Measurements from ENCODE around the gene ZCCHC17.
"Not testable (repeated sequence)": the region's sequence is repeated elsewhere in the genome, so short reads cannot be mapped to it uniquely, and the experiment has no call there.

ZCCHC17 gene

GRCh38 chr1:31296486-31297276, at the start of gene ZCCHC17, which contains the start of gene SNRNP40:
TSS of gene ZCCHC17 (plus strand) at chr1:31297032. CDS start at chr1:31310099, 13,067 bp downstream.
TSS of gene SNRNP40 (minus strand) at chr1:31296788. CDS start at chr1:31296751, 37 bp downstream.
- peak; percentile 99 for DNase-seq

- DNase-seq = no peak
Measured at GRCh38 chr1:31248276-31248675, 48.6 kb upstream of the ZCCHC17 start.

GRCh38 chr1:31249854-31250253, 47.0 kb upstream of the ZCCHC17 start:
- DNase-seq = no peak

- DNase-seq = no peak
Measured at GRCh38 chr1:31257213-31257612, 39.6 kb upstream of the ZCCHC17 start.

GRCh38 chr1:31258581-31258980, 38.3 kb upstream of the ZCCHC17 start:
- DNase-seq = no peak

GRCh38 chr1:31259746-31260145, 37.1 kb upstream of the ZCCHC17 start:
- no peak for DNase-seq

- DNase-seq = no peak
Measured at GRCh38 chr1:31261916-31262315, 34.9 kb upstream of the ZCCHC17 start.

- not testable (repeated sequence) for DNase-seq
Measured at GRCh38 chr1:31262393-31262792, 34.4 kb upstream of the ZCCHC17 start.

- DNase-seq = no peak
Measured at GRCh38 chr1:31263408-31263807, 33.4 kb upstream of the ZCCHC17 start.

- no peak for DNase-seq
Measured at GRCh38 chr1:31264790-31265386, 31.9 kb upstream of the ZCCHC17 start.

- no peak for DNase-seq
Measured at GRCh38 chr1:31266547-31266946, 30.3 kb upstream of the ZCCHC17 start.

GRCh38 chr1:31272369-31272768, 24.5 kb upstream of the ZCCHC17 start:
- DNase-seq = no peak

GRCh38 chr1:31273619-31274018, 23.2 kb upstream of the ZCCHC17 start:
- no peak for DNase-seq

- not testable (repeated sequence) for DNase-seq
Measured at GRCh38 chr1:31282426-31282825, 14.4 kb upstream of the ZCCHC17 start.

- not testable (repeated sequence) for DNase-seq
Measured at GRCh38 chr1:31287791-31288190, 9.0 kb upstream of the ZCCHC17 start.

GRCh38 chr1:31289021-31289420, 7.8 kb upstream of the ZCCHC17 start:
- DNase-seq = no peak

- no peak for DNase-seq
Measured at GRCh38 chr1:31295874-31296485, 852 bp upstream of the ZCCHC17 start.

- no peak for DNase-seq
Measured at GRCh38 chr1:31297277-31298247, 730 bp downstream of the ZCCHC17 start.

GRCh38 chr1:31299365-31299764, 2.5 kb downstream of the ZCCHC17 start:
- DNase-seq = no peak

GRCh38 chr1:31300193-31300592, 3.4 kb downstream of the ZCCHC17 start:
- DNase-seq = no peak

- DNase-seq = no peak
Measured at GRCh38 chr1:31302709-31303441, 6.0 kb downstream of the ZCCHC17 start.

- DNase-seq = no peak
Measured at GRCh38 chr1:31306278-31306677, 9.4 kb downstream of the ZCCHC17 start.
